ENCODE data around the gene MTMR2. TPM values are rescaled to one million over a fixed set of nuclear protein-coding genes. Genes with fewer than 3 reads are reported as not detected.
"Not testable (repeated sequence)": the region's sequence is repeated elsewhere in the genome, so short reads cannot be mapped to it uniquely, and the experiment has no call there.

Gene MTMR2
- total RNA-seq, 2 experiments from 2014 or later, result 36.5 to 39.7 TPM

- no peaks in the 10 kb centered on the region for H3K9me3 Mint-ChIP-seq
- H3K4me3 Mint-ChIP-seq, result no peak overlapping the region
- H3K27me3 Mint-ChIP-seq, result no peaks in the 10 kb centered on the region
- ATAC-seq (no peak), DNase-seq (no peak)
- ChIA-PET CTCF (interaction anchor here (1.1 kb wide), 1 partner anchor 33 kb away, joined by 3 read pairs; no protein-coding TSS in a partner anchor), POLR2A (no interaction called here)
- peaks cover 3% of the 10 kb centered on the region for H3K4me1 Mint-ChIP-seq (ENCODE audit: low read depth)
- no peak overlapping the region for H3K27ac Mint-ChIP-seq
- TF ChIP-seq CTCF (IDR thresholded peaks at IDR 0.05), result no peak
- peaks cover 26% of the 10 kb centered on the region for H3K36me3 Mint-ChIP-seq (ENCODE audit: low read depth)
- intact Hi-C loops (cut with micrococcal nuclease), result no loop called here
Observed at GRCh38 chr11:95883381-95883780, 40.5 kb downstream of the MTMR2 start.

DNA sequence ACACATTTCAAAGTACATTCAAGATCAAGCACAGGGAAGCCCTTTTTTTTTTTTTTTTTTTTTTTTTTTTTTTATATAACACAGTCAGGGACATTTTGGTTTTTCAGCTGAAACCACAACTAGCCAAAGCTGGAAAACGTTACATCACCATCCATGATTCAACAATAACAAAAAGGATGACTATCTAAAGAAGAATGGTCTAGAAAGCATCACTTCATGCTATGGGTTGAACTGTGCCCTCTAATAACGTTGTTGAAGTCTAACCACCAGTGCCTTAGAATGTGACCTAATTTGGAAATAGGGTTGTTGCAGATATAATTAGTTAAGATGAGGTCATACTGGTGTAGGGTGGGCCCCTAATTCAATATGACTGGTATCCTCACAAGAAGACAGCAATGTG, 46.6 kb downstream of the MTMR2 start:
- ChIA-PET CTCF (no interaction called here), POLR2A (no interaction called here)
- ATAC-seq, result peak; percentile 94
- Mint-ChIP-seq H3K36me3 (ENCODE audit: low read depth) (peaks cover 22% of the 10 kb centered on the region), H3K9me3 (peaks cover 8% of the 10 kb centered on the region), H3K4me3 (no peak overlapping the region), H3K4me1 (ENCODE audit: low read depth) (peaks cover 17% of the 10 kb centered on the region), H3K27me3 (no peaks in the 10 kb centered on the region), H3K27ac (peak overlapping the region; percentile 46)
- no peak for TF ChIP-seq CTCF (IDR thresholded peaks at IDR 0.05)
- intact Hi-C loops (cut with micrococcal nuclease), result no loop called here
- peak; percentile 15 for DNase-seq

DNA sequence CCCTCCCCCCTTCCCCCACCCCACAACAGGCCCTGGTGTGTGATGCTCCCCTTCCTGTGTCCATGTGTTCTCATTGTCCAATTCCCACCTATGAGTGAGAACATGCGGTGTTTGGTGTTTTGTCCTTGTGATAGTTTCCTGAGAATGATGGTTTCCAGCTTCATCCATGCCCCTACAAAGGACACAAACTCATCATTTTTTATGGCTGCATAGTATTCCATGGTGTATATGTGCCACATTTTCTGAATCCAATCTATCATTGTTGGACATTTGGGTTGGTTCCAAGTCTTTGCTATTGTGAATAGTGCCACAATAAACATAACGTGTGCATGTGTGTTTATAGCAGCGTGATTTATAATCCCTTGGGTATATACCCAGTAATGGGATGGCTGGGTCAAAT, 53.0 kb downstream of the MTMR2 start:
- DNase-seq; H3K36me3 Mint-ChIP-seq (ENCODE audit: low read depth); H3K4me3 Mint-ChIP-seq; ATAC-seq; H3K27ac Mint-ChIP-seq; H3K9me3 Mint-ChIP-seq; POLR2A ChIA-PET; CTCF ChIA-PET; H3K27me3 Mint-ChIP-seq; intact Hi-C loops (cut with micrococcal nuclease); H3K4me1 Mint-ChIP-seq (ENCODE audit: low read depth): not testable (repeated sequence)

GRCh38 chr11:95867105-95867504, 56.8 kb downstream of the MTMR2 start:
- Mint-ChIP-seq H3K27ac (no peak overlapping the region), H3K36me3 (ENCODE audit: low read depth) (peaks cover 12% of the 10 kb centered on the region), H3K9me3 (no peaks in the 10 kb centered on the region), H3K4me1 (ENCODE audit: low read depth) (no peaks in the 10 kb centered on the region), H3K27me3 (no peaks in the 10 kb centered on the region), H3K4me3 (no peak overlapping the region)
- no peak for TF ChIP-seq CTCF (IDR thresholded peaks at IDR 0.05)
- intact Hi-C loops (cut with micrococcal nuclease), result no loop called here
- POLR2A ChIA-PET, result no interaction called here
- CTCF ChIA-PET, result no interaction called here
- ATAC-seq (no peak), DNase-seq (no peak)

DNA sequence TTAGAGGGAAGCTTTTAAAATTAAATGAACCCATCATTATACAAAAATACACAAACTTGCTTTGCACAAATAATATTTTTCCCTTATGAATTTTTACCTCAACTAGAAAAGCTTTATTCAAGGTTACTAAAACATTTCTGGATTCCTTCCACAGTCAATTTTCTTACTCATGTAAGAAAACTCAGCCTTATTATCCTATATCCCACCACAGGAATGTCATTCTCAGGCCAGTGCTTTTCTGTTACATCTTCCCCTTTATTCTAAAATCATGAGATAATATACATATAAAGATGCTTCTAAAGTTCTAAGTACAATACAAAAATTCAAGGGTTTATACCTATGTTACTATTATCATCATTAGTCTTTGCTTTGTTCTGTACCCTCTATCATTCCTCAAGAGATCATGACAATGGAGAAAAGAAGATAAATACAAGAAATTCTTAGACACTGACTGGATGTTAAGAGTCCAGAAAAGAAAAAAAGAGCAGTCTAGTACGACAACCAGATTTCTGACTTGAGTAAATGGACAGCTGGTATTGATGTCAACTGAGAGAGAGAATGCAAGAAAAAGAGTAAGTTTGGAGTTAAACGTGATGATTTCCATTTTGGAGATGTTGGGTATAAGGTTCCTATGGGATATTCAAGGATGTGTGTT, 60.3 kb downstream of the MTMR2 start:
- no peak for TF ChIP-seq CTCF (IDR thresholded peaks at IDR 0.05)
- POLR2A ChIA-PET, result no interaction called here
- intact Hi-C loops (cut with micrococcal nuclease), result no loop called here
- ATAC-seq (no peak), DNase-seq (no peak)
- H3K27ac Mint-ChIP-seq, result no peak overlapping the region
- H3K4me1 Mint-ChIP-seq (ENCODE audit: low read depth), result no peaks in the 10 kb centered on the region
- no peak overlapping the region for H3K4me3 Mint-ChIP-seq
- CTCF ChIA-PET, result interaction anchor here (1.3 to 1.6 kb wide), 2 partner anchors 27 to 562 kb away, joined by 4 to 6 read pairs; no protein-coding TSS in a partner anchor
- H3K36me3 Mint-ChIP-seq (ENCODE audit: low read depth), result peaks cover 19% of the 10 kb centered on the region
- no peaks in the 10 kb centered on the region for H3K9me3 Mint-ChIP-seq
- no peaks in the 10 kb centered on the region for H3K27me3 Mint-ChIP-seq

GRCh38 chr11:95860024-95860423, 63.9 kb downstream of the MTMR2 start:
- DNase-seq, result peak; percentile 7
- H3K4me3 Mint-ChIP-seq; H3K27me3 Mint-ChIP-seq; H3K9me3 Mint-ChIP-seq; ATAC-seq; H3K4me1 Mint-ChIP-seq (ENCODE audit: low read depth); POLR2A ChIA-PET; intact Hi-C loops (cut with micrococcal nuclease); H3K27ac Mint-ChIP-seq: not testable (repeated sequence)
- CTCF ChIA-PET, result interaction anchor here (1.0 kb wide), 1 partner anchor 23 kb away, joined by 4 read pairs; no protein-coding TSS in a partner anchor
- H3K36me3 Mint-ChIP-seq (ENCODE audit: low read depth), result peaks cover 18% of the 10 kb centered on the region

DNA sequence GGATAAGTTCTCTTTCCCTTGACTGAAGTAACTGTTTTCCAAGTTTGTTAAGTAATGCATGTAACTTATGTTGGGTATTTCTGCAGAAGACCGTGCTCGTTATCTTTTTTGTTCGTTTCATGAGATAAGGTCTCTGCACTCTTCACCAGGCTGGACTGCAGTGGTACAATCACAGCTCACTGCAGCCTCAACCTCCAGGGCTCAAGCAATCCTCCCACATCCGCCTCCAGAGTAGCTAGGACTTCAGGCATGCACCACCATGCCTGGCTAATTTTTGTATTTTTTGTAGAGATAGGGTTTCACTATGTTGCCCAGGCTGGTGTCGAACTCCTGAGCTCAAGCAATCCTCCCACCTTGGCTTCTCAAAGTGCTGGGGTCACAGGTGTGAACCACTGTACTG, 69.5 kb downstream of the MTMR2 start:
- DNase-seq; H3K36me3 Mint-ChIP-seq (ENCODE audit: low read depth); H3K27ac Mint-ChIP-seq; H3K9me3 Mint-ChIP-seq; H3K27me3 Mint-ChIP-seq; POLR2A ChIA-PET; H3K4me3 Mint-ChIP-seq; CTCF ChIA-PET; ATAC-seq; intact Hi-C loops (cut with micrococcal nuclease): not testable (repeated sequence)
- peaks cover 11% of the 10 kb centered on the region for H3K4me1 Mint-ChIP-seq (ENCODE audit: low read depth)

All from activated CD8-positive, alpha-beta T cell treated with anti-CD3 and anti-CD28 coated beads for 36 hours (primary cell).